ENCODE measurements around the gene WDFY3. TPM values are rescaled to one million over a fixed set of nuclear protein-coding genes. Genes with fewer than 3 reads are reported as not detected.

Gene WDFY3
- total RNA-seq (100 to 1,000 TPM in 1 of 2 donors, 10 to 100 TPM in 1; 86.7 to 137 TPM), polyA plus RNA-seq (ENCODE audit: insufficient read length in 6 of 6) (10 to 100 TPM; 39.4 to 45.9 (median 44.3) TPM)
- long read RNA-seq, donor 1, partial matches to known transcripts = 17 of 20 reads
- long read RNA-seq, donor 1, other reads (novel, unspliced or antisense) = 0 of 20 reads
- long read RNA-seq, donor 2, partial matches to known transcripts = 8 of 8 reads
- long read RNA-seq, donor 2, other reads (novel, unspliced or antisense) = 0 of 8 reads
- long read RNA-seq, donor 3 = 0 reads
- long read RNA-seq, donor 4, partial matches to known transcripts = 0 of 1 reads
- long read RNA-seq, donor 4, other reads (novel, unspliced or antisense) = 1 of 1 reads
- long read RNA-seq, donor 5, partial matches to known transcripts = 7 of 8 reads
- long read RNA-seq, donor 5, other reads (novel, unspliced or antisense) = 0 of 8 reads
- long read RNA-seq, donor 6 = 0 reads
- long read RNA-seq, donor 7 = 0 reads
- long read RNA-seq, donor 8, partial matches to known transcripts = 8 of 10 reads
- long read RNA-seq, donor 8, other reads (novel, unspliced or antisense) = 0 of 10 reads
- long read RNA-seq, donor 9 = 0 reads
- long read RNA-seq, donor 10, partial matches to known transcripts = 0 of 2 reads
- long read RNA-seq, donor 10, other reads (novel, unspliced or antisense) = 2 of 2 reads
- long read RNA-seq, donor 11, partial matches to known transcripts = 6 of 6 reads
- long read RNA-seq, donor 11, other reads (novel, unspliced or antisense) = 0 of 6 reads
- long read RNA-seq, donor 12, partial matches to known transcripts = 6 of 8 reads
- long read RNA-seq, donor 12, other reads (novel, unspliced or antisense) = 0 of 8 reads

GRCh38 chr4:84966382-84967242 is at the start of gene WDFY3:
WDFY3 (minus strand) TSS chr4:84966690; CDS start chr4:84860591, 106,099 bp downstream.
- DNase-seq = peak; percentile 84 to 94 (median 93)
- H3K4me3 ChIP-seq = peak within 1 kb of the TSS; percentile 84 to 87
- H3K27me3 ChIP-seq = peaks cover 0 to 4% of the 10 kb centered on the region in 2 donors
- peak; percentile 95 for ATAC-seq
- peaks cover 14 to 58% of the 10 kb centered on the region in 2 donors for H3K4me1 ChIP-seq
- intact Hi-C loops (cut with DNase I) = no loop called here
- no peak for TF ChIP-seq CTCF (IDR thresholded peaks at IDR 0.05)
- H3K36me3 ChIP-seq = no peaks in the 10 kb centered on the region
- H3K9me3 ChIP-seq = no peaks in the 10 kb centered on the region
- peak within 1 kb of the TSS; percentile 93 to 97 for H3K27ac ChIP-seq

- H3K4me1 ChIP-seq = no peaks in the 10 kb centered on the region
- TF ChIP-seq CTCF (IDR thresholded peaks at IDR 0.05) = no peak
- no peak for DNase-seq
- H3K9me3 ChIP-seq = no peaks in the 10 kb centered on the region
- H3K4me3 ChIP-seq = no peak overlapping the region
- H3K27ac ChIP-seq = no peak overlapping the region
- no peaks in the 10 kb centered on the region for H3K27me3 ChIP-seq
- no peaks in the 10 kb centered on the region for H3K36me3 ChIP-seq
- intact Hi-C loops (cut with DNase I) = no loop called here
- ATAC-seq = peak; percentile 39
Measured at GRCh38 chr4:85005865-85006377, 39.4 kb upstream of the WDFY3 start.

- DNase-seq = no peak
- Histone ChIP-seq H3K36me3 (no peaks in the 10 kb centered on the region), H3K27ac (no peak overlapping the region), H3K4me3 (no peak overlapping the region), H3K4me1 (no peaks in the 10 kb centered on the region), H3K27me3 (no peaks in the 10 kb centered on the region), H3K9me3 (no peaks in the 10 kb centered on the region)
- intact Hi-C loops (cut with DNase I) = no loop called here
- TF ChIP-seq CTCF (IDR thresholded peaks at IDR 0.05) = no peak
- no peak for ATAC-seq
Measured at GRCh38 chr4:85000343-85000742, 33.9 kb upstream of the WDFY3 start.

GRCh38 chr4:84995386-84995785 is 28.9 kb upstream of the WDFY3 start:
- DNase-seq = no peak
- intact Hi-C loops (cut with DNase I) = no loop called here
- Histone ChIP-seq H3K27me3 (no peaks in the 10 kb centered on the region), H3K36me3 (no peaks in the 10 kb centered on the region), H3K9me3 (no peaks in the 10 kb centered on the region), H3K27ac (no peak overlapping the region), H3K4me1 (no peaks in the 10 kb centered on the region), H3K4me3 (no peak overlapping the region)
- no peak for ATAC-seq
- TF ChIP-seq CTCF (IDR thresholded peaks at IDR 0.05) = no peak
